Putamen (tissue), 1 donor: ENCODE measurements around the gene MSL1.
A peak's percentile ranks its signal among the peaks of the same experiment; 100 is the strongest.

ENCODE experiments used
- DNase-seq: peaks from one replicate; pipeline ENCODE4 v3.0.0-alpha.2; 2016; ENCODE audit warnings: low spot score

MSL1 gene

DNA sequence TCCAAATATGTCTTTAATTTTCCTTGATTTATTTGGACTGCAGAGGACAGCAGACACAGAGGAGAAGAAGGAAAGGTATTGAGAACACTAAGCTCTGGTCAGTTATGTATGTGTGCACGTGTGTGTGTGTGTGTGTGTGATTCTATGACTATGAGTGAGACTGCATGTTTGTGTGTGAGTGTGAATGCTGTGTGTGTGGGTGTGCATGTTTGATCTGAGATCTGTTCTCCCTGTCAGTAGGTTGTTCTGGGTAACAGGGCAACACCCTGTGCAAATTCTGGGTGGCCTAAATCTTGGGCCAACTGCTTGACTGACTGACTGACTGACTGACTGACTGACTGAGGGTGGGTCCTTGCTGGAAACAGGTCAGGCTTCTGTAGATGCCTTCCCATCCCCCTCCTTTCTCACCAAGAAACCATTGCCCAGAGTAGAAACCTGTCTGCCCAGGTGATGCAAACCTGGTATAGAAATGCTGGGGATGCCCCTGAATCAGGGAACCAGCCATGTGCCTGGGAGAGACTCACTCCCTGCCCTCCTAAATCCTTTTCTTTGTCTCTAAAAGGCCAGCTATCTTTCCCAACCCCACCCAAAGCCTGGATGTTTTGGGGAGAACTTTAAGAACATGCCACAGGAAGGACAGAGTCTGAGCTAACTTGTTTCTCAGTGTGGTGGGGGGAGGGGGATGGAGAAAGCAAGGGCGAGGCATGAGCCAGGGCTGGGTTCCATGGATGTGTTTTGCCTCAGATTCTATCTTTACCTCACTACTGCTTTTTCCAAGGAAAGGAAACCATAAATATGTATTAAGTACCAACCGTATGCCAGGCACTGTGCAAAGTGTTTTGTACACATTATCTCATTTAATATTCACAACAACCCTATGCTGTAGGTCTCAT lies 16.9 kb upstream of the MSL1 start:
- DNase-seq: no peak

DNA sequence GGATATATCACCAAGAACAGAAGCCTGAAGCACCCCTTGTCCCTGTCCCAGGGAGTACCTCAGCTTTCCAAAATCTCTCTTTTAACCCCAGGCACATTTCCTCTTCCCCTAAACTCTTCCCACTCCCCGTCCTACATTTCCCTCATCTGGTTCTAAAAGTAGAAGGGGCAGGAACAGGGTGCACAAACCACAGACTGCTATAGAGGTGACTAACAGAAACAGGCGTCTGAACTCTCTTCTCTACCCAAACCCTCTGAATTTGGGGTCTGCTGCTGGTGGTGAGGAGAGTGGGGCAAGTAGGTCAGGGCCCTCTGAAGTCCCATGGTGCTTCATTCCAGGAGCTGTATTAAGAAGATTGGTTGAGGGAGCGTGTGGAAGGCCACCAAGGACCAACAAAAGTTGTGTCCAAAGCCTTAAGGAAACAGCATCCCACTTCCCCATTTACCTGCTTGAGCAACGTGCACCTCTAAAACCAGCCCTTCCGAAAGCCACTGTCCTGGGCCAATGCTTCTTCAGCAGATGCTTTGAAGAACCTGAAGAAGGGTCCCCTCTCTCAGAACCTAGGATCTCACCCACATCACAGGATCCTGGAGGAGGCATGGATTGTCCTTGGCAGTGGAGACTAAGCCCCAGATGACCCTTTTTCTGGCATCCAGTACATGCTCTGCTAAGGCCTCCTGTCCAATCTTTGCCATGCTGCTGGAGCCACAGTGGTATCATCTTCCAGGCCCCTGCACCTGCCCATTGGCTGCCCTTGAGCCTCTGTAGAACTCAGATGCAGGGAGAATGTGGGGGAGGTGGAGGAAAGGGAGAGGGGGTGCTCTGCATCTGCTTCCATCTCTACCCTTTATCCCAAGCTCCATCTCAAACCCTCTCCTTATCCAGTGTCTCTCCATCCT lies 15.7 kb upstream of the MSL1 start:
- DNase-seq: no peak

DNA sequence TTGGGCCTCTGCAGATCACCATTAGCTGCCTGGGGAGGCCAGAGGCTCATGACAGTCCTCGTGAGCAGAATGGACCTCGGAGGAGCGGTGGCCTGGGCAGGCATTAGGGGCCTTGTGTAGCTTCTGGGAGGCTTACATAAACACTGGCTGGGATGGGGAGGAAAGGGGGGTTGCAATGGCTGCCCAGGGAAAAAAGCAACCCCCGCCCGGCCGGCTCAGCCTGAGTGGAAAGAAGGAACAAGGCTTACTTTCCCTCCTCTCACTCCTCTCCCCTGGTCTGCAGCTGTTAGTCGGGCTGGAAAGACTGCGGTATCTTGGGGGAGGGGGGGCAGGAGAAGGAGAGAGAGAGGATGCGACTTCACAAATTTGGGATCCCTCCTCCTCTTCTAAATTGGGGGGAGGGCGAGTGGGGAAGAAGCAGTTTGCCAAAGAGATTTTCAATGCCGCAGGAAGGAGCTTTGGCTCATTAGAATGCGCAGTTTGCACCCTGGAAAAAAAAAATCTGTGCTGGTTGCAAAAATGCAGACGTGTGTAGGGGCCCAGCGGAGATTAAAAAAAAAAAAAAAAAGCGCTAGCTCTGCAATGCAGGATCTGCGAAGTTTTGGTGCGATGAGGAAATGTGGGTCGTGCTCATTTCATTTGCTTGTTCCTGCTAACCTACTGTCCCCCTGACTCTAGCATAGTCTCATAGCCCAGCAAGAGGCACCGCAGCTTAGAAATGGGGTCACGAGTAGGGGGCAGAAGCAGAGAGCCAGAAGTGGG lies 14.8 kb upstream of the MSL1 start:
- DNase-seq: no peak

DNA sequence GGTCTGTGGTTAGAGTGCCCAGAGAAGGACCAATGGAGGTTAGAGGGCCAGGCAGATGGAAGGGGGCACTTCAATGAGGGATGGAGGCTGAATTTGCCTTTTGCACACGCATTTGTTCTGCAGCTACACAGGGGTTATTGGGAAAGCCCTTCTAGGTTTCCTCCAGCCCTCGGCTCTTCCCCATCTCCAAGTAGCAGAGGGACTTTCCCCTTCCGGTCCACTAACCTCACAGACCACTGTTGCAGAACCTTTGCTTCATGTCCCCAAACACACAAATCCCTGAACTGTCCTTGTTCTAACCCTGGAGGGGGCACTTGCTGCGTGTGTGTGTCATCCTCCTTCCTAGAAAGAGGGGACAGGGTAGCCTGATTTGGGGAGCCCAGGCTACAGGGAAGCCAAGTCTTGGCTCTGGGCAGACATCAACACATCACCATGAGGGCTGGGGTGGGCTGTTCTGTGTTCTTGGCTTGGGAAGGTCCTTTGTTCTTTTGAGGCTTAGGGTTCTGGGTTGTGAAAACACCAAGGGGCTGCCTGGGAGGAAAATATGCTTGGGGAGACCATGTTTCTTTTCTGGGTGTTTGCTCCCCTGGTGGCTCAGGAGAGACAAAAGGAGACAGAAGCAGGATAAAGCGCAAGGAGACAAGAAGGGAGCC lies 14.1 kb upstream of the MSL1 start:
- DNase-seq: no peak

DNA sequence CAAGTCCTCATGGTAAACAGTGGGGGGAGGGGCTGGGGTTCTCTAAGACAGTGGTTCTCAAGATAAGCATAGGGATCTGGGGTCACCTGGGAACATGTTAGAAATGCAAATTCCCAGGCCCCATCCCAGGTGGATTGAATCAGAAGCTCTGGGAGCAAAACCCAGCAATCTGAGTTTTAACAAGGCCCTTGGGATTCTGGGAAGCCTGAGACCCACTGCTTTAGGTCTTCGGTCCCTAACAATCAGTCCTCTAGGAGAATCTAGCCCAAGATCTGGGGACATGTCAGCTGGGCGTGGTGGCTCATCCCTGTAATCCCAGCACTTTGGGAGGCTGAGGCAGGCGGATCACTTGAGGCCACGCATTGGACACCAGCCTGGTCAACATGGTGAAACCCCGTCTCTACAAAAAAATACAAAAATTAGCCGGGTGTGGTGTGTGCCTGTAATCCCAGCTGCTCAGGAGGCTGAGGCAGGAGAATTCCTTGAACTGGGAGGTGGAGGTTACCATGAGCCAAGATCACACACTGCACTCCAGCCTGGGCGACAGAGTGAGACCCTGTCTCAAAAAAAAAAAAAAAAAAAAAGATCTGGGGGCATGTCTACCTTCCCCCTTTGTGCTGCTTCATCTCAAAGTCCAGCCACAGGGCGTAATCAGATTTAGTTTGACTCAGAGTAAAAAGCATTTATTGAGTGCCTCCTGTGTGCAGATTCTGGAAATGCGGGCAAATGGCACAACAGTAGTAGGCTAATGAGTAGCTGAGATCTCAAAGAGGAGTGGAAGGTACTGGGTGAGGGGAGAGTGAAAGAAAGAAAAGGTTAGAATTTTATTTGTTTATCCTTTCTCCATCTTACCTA lies 12.6 kb upstream of the MSL1 start:
- no peak for DNase-seq

DNA sequence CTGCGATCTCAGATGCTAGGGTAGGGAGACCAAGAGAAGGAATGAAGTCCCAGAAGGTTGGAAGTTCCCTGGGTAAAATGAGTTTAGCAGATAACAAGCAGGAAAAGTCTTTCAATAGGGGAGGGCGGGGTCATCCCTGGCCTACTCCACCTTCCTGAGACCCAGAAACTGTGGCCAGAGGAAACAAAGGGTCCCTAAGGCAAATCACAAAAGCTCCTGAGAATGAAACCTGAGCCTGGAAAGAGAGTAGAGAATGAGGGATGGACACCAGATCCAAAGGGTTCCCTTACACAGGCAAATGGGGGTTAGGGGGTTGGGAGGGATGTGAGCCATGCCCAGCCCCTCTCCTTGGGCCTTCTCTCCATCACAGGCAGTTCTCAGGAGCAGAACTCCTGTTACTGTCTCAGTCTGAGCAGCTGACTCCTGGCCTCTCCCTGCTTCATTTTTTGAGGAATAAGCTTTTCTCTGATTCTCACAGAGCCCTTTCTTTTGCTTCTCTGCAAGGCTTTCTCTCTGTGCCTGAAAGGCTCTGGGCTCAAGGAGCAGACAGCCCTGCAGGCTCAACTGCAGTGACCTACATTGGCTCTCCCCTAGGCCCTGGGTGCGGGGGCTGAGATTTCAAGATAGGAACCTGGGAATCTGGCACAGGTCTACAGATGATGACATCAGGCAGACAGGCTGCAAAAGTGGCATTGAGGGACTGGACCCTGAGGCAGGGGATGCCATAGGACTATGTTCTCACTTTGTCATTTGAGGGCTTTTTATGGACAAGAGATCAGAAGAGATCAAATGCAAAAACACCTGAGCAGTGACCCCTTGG lies 11.5 kb upstream of the MSL1 start:
- no peak for DNase-seq

DNA sequence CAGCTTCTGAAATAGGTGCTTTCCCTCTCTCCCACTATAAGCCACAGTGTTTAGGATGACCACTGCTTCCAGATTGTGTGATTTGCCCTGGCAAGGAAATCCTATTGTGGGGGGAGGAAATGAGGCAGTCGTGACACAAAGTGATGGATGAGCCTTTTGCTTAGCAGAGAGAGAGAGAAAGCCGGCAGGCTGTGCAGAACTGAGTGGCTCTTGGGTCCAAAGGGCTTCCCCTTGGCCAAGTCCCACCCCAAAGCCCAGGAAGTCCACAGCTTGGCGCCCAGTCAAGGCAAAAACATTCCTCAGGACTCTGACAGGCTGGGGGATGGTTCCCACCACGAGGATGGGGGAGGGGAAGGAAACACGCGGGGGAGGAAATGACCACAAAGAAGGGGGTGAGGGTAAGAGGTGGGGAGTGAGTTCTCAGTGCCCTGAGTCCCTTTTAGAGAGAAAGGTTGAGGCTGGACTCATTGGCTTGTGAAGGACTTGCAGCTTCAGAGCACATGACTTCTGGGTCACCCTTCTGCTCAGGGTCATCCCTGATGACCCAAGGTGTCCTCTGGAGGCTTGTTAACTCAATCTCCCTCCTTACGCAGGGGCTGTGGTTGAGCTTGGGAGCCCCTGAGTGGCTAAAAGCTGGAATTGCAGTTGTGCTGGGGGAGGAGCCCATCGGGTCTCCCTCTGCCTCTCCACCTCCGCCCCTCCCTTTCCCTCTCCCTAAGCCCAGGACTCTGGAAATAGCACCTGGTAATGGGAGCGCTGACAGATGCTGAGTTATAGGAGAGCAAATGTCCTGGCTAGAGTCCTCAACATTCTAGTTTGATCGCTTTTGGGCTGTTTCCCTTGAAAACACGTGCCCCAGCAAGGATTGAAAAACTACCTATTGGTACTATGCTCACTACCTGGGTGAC lies 10.3 kb upstream of the MSL1 start:
- DNase-seq: peak; percentile 89

DNA sequence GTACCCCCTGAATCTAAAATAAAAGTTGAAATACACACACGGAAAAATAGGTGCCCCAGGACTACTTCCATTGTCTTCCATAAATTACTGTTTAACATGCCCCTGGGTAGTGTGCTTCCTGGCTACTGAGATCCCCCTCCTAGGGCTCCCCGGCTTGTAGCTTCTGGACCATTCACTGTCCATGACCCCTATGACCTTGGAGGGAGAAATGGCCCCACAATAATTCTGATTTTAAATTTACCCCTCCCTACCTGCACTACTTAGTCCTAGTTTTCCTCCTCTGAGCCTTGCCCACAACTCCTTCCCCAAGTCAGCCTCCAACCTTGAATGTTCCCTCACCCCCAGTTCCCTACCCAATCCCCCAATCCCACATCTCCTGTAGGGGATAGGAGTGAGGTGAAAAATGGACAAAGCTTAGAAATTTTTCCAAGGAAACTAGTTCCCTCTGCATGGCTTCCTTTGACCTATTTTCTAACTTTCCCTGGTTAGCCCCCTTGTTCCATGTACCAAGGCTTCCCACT lies 9.5 kb upstream of the MSL1 start:
- DNase-seq: no peak

DNA sequence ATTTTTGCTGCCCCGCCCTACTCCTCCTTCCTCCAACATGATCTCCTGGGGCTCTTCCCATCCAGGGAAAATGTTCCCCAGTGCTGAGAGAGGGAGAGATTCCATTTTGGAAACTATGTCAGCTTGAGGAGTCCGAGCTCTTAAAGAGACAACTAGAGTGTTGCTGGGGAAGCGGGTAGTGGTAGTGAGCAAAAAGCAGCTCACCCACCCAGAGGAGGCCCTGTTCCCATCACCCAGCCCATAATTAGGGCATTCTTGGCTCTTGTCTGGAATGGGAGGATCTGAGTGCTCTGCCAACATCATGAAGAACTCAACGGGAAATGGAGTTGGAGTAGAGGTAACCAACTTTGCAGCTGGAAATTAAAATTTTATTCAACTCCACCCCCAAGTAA lies 9.1 kb upstream of the MSL1 start:
- DNase-seq: no peak

DNA sequence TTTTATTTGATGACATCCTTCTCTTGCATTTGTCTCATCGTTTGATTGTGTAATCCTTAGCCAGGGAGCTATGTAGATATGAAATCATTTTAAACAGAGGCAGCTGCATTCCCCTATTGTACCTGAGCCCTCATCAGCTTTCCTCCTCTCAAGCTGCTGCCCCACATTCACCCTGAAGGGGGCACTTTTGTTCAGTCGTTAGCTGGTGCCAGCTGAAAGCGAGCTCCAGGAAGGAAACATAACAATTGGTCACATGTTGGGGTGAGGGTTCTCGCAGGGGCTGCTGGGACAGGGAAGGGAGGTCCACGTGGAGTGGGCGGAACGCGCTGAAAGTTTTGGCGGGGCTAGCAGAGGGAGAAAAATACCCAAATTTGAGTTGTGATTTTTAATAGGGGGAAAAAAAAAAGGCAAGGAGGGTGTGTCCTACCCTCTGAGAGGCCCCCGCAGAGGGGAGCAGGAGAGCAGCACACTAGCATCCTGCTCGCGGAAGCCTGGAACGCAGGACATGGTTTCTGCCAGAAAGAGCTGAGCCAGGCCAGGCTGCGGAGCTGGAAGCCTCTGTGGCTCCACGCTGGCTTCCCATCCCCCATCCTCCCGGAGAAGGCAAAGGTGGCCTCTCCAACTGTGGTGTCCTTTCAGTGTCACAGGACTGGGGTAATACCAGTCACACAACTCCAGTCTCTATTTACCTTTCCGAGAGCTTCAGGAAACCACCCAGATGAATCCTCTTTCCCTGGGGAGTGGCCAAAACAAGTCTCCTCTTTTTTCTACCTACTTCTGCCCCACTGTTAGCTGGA lies 8.5 kb upstream of the MSL1 start:
- DNase-seq: peak; percentile 96

DNA sequence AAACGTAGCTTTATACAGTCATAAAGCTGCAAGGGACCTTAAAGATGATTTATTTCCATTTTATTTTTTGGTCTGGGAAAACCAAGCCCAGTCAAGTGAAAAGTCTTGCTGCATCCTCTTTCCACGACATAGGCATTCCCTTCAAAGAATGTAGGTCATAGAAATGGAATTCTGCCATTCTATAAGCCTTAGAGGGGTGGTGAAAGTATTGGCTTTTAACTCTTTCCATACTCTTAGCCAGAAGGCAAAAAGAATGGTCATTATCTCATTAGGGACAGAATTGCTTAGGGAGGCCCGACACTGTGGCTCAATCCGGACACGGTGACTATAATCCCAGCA lies 7.9 kb upstream of the MSL1 start:
- no peak for DNase-seq

DNA sequence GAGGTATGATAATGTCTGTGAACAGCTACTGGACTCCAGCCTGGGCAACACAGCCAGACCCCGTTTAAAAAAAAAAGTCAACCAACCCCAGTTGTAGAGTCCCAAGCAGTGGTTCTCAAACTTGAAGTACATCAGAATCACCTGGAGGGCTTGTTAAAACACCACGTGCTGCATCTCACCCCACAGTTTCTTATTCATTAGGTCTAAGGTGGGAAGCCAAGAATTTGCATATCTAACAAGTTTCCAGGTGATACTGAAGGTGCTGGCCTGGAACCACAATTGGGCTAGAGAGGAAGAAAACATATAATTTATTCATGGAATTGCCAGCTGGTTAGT lies 6.7 kb upstream of the MSL1 start:
- DNase-seq: no peak

DNA sequence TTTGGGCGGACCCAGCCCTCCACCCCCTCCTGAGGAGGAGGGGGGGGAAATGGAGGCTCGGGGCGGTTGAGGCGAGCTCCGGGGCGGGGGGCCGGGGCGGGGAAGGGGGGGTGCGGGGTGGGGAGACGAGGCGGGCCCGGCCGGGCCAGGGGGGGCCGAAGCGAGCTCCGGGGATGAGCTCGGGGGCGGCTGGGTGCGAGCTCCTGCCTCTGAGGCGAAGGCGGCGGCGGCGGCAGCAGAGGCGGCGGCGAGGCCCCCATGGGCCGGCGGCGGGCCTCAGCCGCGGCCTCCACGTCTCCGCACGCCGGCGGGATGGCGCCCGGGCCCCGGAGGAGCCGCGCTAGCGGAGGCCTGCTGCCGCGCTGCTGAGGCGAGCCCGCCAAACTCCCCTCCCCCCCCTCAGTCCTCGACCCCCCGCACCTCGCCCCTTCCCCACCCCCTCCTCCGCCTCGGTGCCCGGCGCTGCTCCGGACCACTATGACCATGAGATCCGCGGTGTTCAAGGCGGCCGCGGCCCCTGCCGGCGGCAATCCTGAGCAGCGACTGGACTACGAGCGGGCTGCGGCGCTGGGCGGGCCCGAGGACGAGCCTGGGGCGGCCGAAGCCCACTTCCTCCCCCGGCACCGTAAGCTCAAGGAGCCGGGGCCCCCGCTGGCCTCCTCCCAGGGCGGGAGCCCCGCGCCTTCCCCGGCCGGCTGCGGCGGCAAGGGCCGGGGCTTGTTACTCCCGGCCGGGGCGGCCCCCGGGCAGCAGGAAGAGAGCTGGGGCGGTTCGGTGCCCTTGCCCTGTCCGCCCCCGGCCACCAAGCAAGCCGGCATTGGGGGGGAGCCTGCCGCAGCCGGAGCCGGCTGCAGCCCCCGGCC lies 596 bp downstream of the MSL1 start:
- DNase-seq: no peak

DNA sequence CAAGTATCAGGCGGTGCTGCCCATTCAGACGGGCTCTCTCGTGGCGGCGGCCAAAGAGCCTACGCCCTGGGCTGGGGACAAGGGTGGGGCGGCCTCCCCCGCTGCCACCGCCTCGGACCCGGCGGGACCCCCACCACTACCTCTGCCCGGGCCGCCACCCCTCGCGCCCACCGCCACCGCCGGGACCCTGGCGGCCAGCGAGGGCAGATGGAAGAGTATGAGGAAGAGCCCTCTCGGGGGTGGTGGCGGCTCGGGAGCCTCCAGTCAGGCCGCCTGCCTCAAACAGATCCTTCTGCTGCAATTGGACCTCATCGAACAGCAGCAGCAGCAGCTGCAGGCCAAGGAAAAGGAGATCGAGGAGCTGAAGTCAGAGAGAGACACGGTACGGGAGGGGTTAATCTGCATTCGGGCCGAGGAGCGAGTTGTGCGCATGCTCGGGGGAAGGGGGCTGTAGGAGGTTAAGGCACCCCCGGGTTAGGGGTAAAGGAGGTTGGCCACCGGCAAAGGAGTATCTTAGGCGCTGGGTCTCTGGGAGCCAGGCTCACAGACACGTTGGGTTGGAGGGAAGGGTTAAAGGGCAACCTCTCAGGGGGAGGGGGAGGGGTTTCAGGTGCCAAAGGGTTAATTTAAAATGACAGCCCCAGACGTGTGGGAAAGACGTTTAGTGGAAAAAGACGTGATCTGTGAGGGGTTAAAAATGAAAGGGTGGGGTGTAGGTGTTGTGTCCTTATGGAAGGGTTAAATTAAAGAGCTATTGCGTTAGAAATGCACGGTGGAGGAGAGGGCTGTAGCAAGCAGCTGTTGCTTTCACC lies 1.4 kb downstream of the MSL1 start:
- no peak for DNase-seq

DNA sequence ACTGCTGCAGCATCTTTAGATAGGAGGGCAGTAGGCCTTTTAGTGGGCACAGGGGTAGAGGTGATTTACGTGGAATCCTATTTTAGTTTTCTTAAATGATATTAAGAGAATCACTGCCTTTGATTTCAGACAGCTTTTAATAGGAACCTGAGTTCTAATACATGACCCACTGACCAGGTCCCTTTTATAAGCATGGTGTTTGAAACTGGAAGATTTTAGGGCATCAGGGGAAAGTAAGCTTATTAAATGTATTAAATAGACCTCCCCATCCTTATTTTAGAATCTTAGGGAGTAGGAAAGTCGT lies 2.0 kb downstream of the MSL1 start:
- DNase-seq: no peak
